K562 (cell line): ENCODE results near the gene RHOT1. TPM values are rescaled to one million over a fixed set of nuclear protein-coding genes. Genes with fewer than 3 reads are reported as not detected.

Experiments used
- ATAC-seq: fragments of 200-7000 bp; cut with Tn5 transposase; 3 replicates; pipeline ENCODE4 v1.9.1; 2020; ENCODE audit warnings: moderate library complexity
- BruUV-seq: library from RNA; stranded (reverse); fragments of 400-500 nt; replicated peaks from 2 replicates; lab custom pipeline; 2021; lab: Mats Ljungman, UMichigan
- CTCF ChIA-PET: fragments of 300-600 bp; formaldehyde crosslinking; extraction: SDS; loops from one replicate; lab custom pipeline; 2021; ENCODE audit warnings: low intra/inter-chr PET ratio; lab: Yijun Ruan, JAX
- POLR2A ChIA-PET: fragments of 300-600, 350-650 bp; sonication (Branson Sonifier 250); formaldehyde crosslinking; extraction: SDS; loops from one replicate; lab custom pipeline; 2021; ENCODE audit warnings: antibody characterized with exemption, inconsistent platforms; lab: Yijun Ruan, JAX
- DNase-seq, 4 experiments: peaks; one replicate each; pipeline versions ENCODE4 v3.0.0 to v3.0.0-alpha.2; 2011 to 2018; ENCODE audit warnings: low spot score in 3 of 4, mixed read lengths in 3 of 4; ENCODE audit errors: extremely low read depth in 1 of 4
- FAIRE-seq: peaks from 2 replicates; lab custom pipeline; 2011; peaks lifted over from hg19 to GRCh38; lab: Jason Lieb, UNC
- H2AFZ ChIP-seq: 2 replicates; pipeline ENCODE4 v1.6.0; 2011; ENCODE audit warnings: low read depth, low read length, control low read depth, inconsistent platforms
- H3K27ac ChIP-seq: fragments of 200-600 bp; 3 replicates; pipeline ENCODE4 v1.8.0; 2011; ENCODE audit warnings: low read depth, mild to moderate bottlenecking, control low read depth, inconsistent platforms, low read length, moderate library complexity, mixed read lengths; ENCODE audit errors: extremely low read depth
- H3K27me3 ChIP-seq, 2 experiments: fragments of 300-600 bp in 1 of 2; 2 replicates in 1 of 2; 3 replicates in 1 of 2; pipeline versions ENCODE4 v1.6.0 to v1.8.0; 2011; ENCODE audit warnings: inconsistent platforms in 2 of 2, low read length in 2 of 2, mild to moderate bottlenecking in 1 of 2, mixed read lengths in 1 of 2, moderate library complexity in 1 of 2; ENCODE audit not compliant: control insufficient read depth in 2 of 2, insufficient read depth in 2 of 2
- H3K36me3 ChIP-seq: fragments of 300-600 bp; 3 replicates; pipeline ENCODE4 v1.8.0; 2011; ENCODE audit warnings: mild to moderate bottlenecking, low read length, inconsistent platforms; ENCODE audit not compliant: control insufficient read depth, insufficient read depth
- H3K4me1 ChIP-seq, 2 experiments: fragments of 200-600 bp in 1 of 2; replicated peaks in 1 of 2; 2 replicates in 1 of 2; 3 replicates in 1 of 2; pipeline versions ENCODE4 v1.5.1 to v1.8.0; 2011; ENCODE audit warnings: inconsistent platforms in 2 of 2, low read length in 2 of 2, mild to moderate bottlenecking in 1 of 2, mixed read lengths in 1 of 2, moderate library complexity in 1 of 2; ENCODE audit not compliant: control insufficient read depth in 2 of 2, insufficient read depth in 2 of 2
- H3K4me2 ChIP-seq: 2 replicates; pipeline ENCODE4 v1.6.1; 2011; ENCODE audit warnings: low read length, control low read depth, inconsistent platforms, mixed read lengths; ENCODE audit not compliant: insufficient read depth
- H3K4me3 ChIP-seq: fragments of 200-600 bp; sonication (generic), shearing (Covaris generic); 2 replicates; pipeline ENCODE4 v1.5.1; 2016; ENCODE audit warnings: control low read depth, inconsistent platforms
- H3K79me2 ChIP-seq: fragments of 200-600 bp; 3 replicates; pipeline ENCODE4 v1.8.0; 2011; ENCODE audit warnings: low read length, inconsistent platforms; ENCODE audit not compliant: control insufficient read depth, insufficient read depth
- H3K9ac ChIP-seq, 2 experiments: 2 replicates each; pipeline versions ENCODE4 v1.6.0 to v1.6.1; 2011; ENCODE audit warnings: low read depth in 2 of 2, low read length in 2 of 2, control low read depth in 1 of 2, inconsistent platforms in 1 of 2, mild to moderate bottlenecking in 1 of 2, mixed read lengths in 1 of 2; ENCODE audit not compliant: insufficient read depth in 1 of 2
- H3K9me1 ChIP-seq: one replicate; pipeline ENCODE4 v1.6.0; 2011; ENCODE audit warnings: inconsistent platforms, mild to moderate bottlenecking, low read length, moderate library complexity; ENCODE audit not compliant: control insufficient read depth, insufficient read depth
- H3K9me3 ChIP-seq: replicated peaks from 2 replicates; pipeline ENCODE4 v1.5.1; 2011; ENCODE audit warnings: low read depth, low read length, inconsistent platforms; ENCODE audit not compliant: control insufficient read depth, insufficient read depth
- H4K20me1 ChIP-seq: replicated peaks from 2 replicates; pipeline ENCODE4 v1.6.1; 2011; ENCODE audit warnings: low read length, inconsistent platforms, mixed read lengths; ENCODE audit not compliant: control insufficient read depth, insufficient read depth
- CHD4 ChIP-seq: fragments of 200-600 bp; sonication (generic); IDR thresholded peaks from 3 replicates; pipeline ENCODE4 v1.6.1; 2012; ENCODE audit warnings: low read depth, mild to moderate bottlenecking, mixed read lengths, low read length, inconsistent platforms; ENCODE audit not compliant: insufficient read depth, insufficient replicate concordance, poor library complexity, severe bottlenecking
- DACH1 ChIP-seq: fragments of 450-650 bp; IDR thresholded peaks from 2 replicates; pipeline ENCODE4 v1.6.1; 2018; ENCODE audit not compliant: partially characterized antibody
- DIDO1 ChIP-seq: fragments of 450-650 bp; IDR thresholded peaks from 2 replicates; pipeline ENCODE4 v1.6.1; 2016; ENCODE audit warnings: low read depth, missing biosample characterization, missing genetic modification characterization
- FOXA1 ChIP-seq: fragments of 450-650 bp; IDR thresholded peaks from 2 replicates; pipeline ENCODE4 v1.6.1; 2016; ENCODE audit warnings: mild to moderate bottlenecking, borderline replicate concordance
- FOXM1 ChIP-seq, 2 experiments: fragments of 450-650 bp in 1 of 2; sonication (generic) in 1 of 2; formaldehyde crosslinking in 1 of 2; IDR thresholded peaks; 2 replicates each; pipeline versions ENCODE4 v1.6.1 to v1.9.0; 2017 to 2022; ENCODE audit warnings: low read depth in 2 of 2, mild to moderate bottlenecking in 2 of 2, missing genetic modification reagents in 1 of 2, moderate library complexity in 1 of 2
- MBD2 ChIP-seq: sonication (generic); IDR thresholded peaks from 2 replicates; pipeline ENCODE4 v1.6.1; 2016; ENCODE audit warnings: low read depth, borderline replicate concordance
- YY1 ChIP-seq, 3 experiments: IDR thresholded peaks; 2 replicates each; pipeline ENCODE4 v1.6.1; 2011; ENCODE audit warnings: low read length in 2 of 3, mild to moderate bottlenecking in 2 of 3, moderate library complexity in 2 of 3, borderline replicate concordance in 1 of 3, control low read depth in 1 of 3, low read depth in 1 of 3; ENCODE audit not compliant: insufficient read depth in 3 of 3, insufficient replicate concordance in 2 of 3, control insufficient read depth in 1 of 3, insufficient read length in 1 of 3; ENCODE audit errors: extremely low read depth in 1 of 3
- ZNF175 ChIP-seq: fragments of 200-800 bp; sonication (Bioruptor generic); IDR thresholded peaks from 2 replicates; pipeline ENCODE4 v1.6.1; 2016; ENCODE audit warnings: low read depth, mild to moderate bottlenecking, missing genetic modification characterization, missing compliant biosample characterization
- ZNF354B ChIP-seq: fragments of 250-450 bp; sonication (Bioruptor Pico); IDR thresholded peaks from 2 replicates; pipeline ENCODE4 v1.4.0; 2020
- ZNF668 ChIP-seq: fragments of 250-450 bp; sonication (Bioruptor Pico); IDR thresholded peaks from 2 replicates; pipeline ENCODE4 v1.8.0; 2022; ENCODE audit warnings: mild to moderate bottlenecking, inconsistent platforms
- ZNF764 ChIP-seq: fragments of 250-450 bp; sonication (Bioruptor Pico); IDR thresholded peaks from 2 replicates; pipeline ENCODE4 v1.4.0; 2020; ENCODE audit warnings: low read depth, mild to moderate bottlenecking, moderate library complexity
- WGBS: fragments of 100-300 bp; shearing (Covaris generic); methylation state at CpG from one replicate; pipeline ENCODE4 v1.1.6; 2016; ENCODE audit warnings: low coverage, mixed read lengths; ENCODE audit not compliant: insufficient coverage; ENCODE audit errors: missing lambda C conversion rate; 5-methylcytosine and 5-hydroxymethylcytosine counted together
- in situ Hi-C: fragments of 300-500 bp; cut with MboI; formaldehyde crosslinking; loops from 4 replicates; pipeline ENCODE4 v1.15.0; 2018; ENCODE audit warnings: inconsistent platforms, mixed read lengths
- intact Hi-C: fragments of 100-400 bp; cut with micrococcal nuclease; formaldehyde crosslinking; loops from 2 replicates; pipeline ENCODE4 v1.14.2; 2022
- polyA plus RNA-seq, 8 experiments: library from polyadenylated mRNA; depleted of rRNA in 4 of 8; stranded (reverse) in 5 of 8; unstranded in 3 of 8; fragments of >200 nt; fragmentation: Nextera tagmentation in 2 of 8; fragmentation: Illumina TruSeq in 1 of 8; extraction: Ambion mirVana in 2 of 8; extraction: Trizol in 1 of 8; gene quantifications; 2 replicates each; pipeline versions ENCODE4 v1.2.1 to v1.2.3, GENCODE V29; 2011 to 2014; ENCODE audit warnings: inconsistent platforms in 1 of 8, missing spikeins in 1 of 8
- total RNA-seq, 7 experiments: library from RNA; depleted of rRNA in 6 of 7; stranded (reverse); fragments of >200 nt in 6 of 7; fragmentation: Illumina TruSeq in 2 of 7; extraction: Trizol in 2 of 7; gene quantifications; 2 replicates each; pipeline versions ENCODE4 v1.2.1 to v1.2.3, GENCODE V29; 2011 to 2021; ENCODE audit warnings: low replicate concordance in 1 of 7
- TF ChIP-seq, protein P1 (sequence below): IDR thresholded peaks from 3 replicates; pipeline ENCODE4 v1.6.1; 2011; ENCODE audit warnings: borderline replicate concordance, mild to moderate bottlenecking, moderate library complexity; ENCODE audit not compliant: insufficient read length; ENCODE audit errors: extremely low read depth
- TF ChIP-seq, protein P2 (sequence below): fragments of 250-450 bp; sonication (Bioruptor Pico); IDR thresholded peaks from 2 replicates; pipeline ENCODE4 v1.4.0; 2020
- TF ChIP-seq, protein P3 (sequence below), 2 experiments: fragments of 450-650 bp in 1 of 2; sonication (generic) in 1 of 2; formaldehyde crosslinking in 1 of 2; IDR thresholded peaks in 1 of 2; conservative IDR thresholded peaks in 1 of 2; 2 replicates each; pipeline versions ENCODE4 v1.6.1 to v1.8.1; 2016 to 2023; ENCODE audit warnings: mild to moderate bottlenecking in 2 of 2, moderate library complexity in 2 of 2, inconsistent platforms in 1 of 2, missing genetic modification reagents in 1 of 2
- TF ChIP-seq, protein P4 (sequence below): sonication (generic); formaldehyde crosslinking; IDR thresholded peaks from 2 replicates; pipeline ENCODE4 v1.8.0; 2022; ENCODE audit warnings: mild to moderate bottlenecking, missing genetic modification reagents

Gene RHOT1
- total and polyA plus RNA-seq, 9 of the 15 experiments (the other 6 are each of a cell fraction or from before 2014, with no cell fraction given): 23.0 to 101 (median 32.2) TPM

DNA sequence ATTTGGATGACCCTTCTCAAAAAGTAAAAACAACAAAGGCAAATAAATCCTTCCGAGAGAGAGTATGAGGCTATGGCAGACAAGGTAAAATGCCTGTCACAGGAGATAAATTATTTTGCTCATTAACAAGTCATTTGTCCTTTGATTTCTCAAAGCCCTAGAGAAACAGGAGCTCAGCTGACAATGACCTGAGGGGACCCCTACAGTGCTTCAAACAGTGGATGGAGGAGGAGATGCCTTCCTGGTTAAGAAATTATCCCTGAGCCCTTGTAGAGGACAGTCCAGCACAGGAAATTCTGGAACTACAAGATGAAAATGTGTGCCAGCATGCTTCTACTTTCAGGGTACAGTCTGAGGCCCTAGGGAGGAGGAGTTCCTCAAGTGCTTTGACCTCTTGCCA is 99.3 kb downstream of the RHOT1 start:
- ATAC-seq: no peak
- Histone ChIP-seq H3K9ac (no peak overlapping the region), H4K20me1 (no peaks in the 10 kb centered on the region), H3K4me1 (no peaks in the 10 kb centered on the region; a peak in 1 of 5 replicates), H3K27me3 (no peaks in the 10 kb centered on the region), H3K4me2 (no peak overlapping the region), H3K36me3 (no peaks in the 10 kb centered on the region; the same call in 2 of the 3 replicates), H3K27ac (no peak overlapping the region), H3K9me3 (peaks cover 5% of the 10 kb centered on the region; the same call in 1 of the 2 replicates), H3K4me3 (no peak overlapping the region), H3K79me2 (no peaks in the 10 kb centered on the region), H3K9me1 (no peaks in the 10 kb centered on the region), H2AFZ (no peak overlapping the region)
- POLR2A ChIA-PET: interaction anchor here (0.6 to 2.6 kb wide), 3 partner anchors 11 to 676 kb away, joined by 3 to 10 read pairs (median 4); no protein-coding TSS in a partner anchor
- intact Hi-C loops: no loop called here
- no TSS peak for BruUV-seq
- WGBS: 47% methylated on average over 1 of the region's 1 CpG
- no peak for DNase-seq
- no peak for FAIRE-seq
- CTCF ChIA-PET: no interaction called here
- in situ Hi-C loops: no loop called here
- TF ChIP-seq ZNF668 (CRISPR knock-in tag) (no peak), DIDO1 (tag) (no peak), DACH1 (no peak), YY1 (IDR thresholded peaks at IDR 0.05; ENCODE audit: borderline replicate concordance in 1 of 3, control insufficient read depth in 1 of 3, extremely low read depth in 1 of 3, insufficient read depth in 3 of 3, insufficient read length in 1 of 3, insufficient replicate concordance in 2 of 3, low read depth in 1 of 3, low read length in 2 of 3) (no peak), FOXM1 (IDR thresholded peaks at IDR 0.05; ENCODE audit: low read depth) (no peak), FOXM1 (CRISPR knock-in tag; IDR thresholded peaks at IDR 0.05; ENCODE audit: low read depth) (no peak), MBD2 (no peak), ZNF354B (CRISPR knock-in tag) (no peak), ZNF175 (CRISPR knock-in tag) (no peak), ZNF764 (no peak), FOXA1 (no peak), CHD4 (no peak)
- TF ChIP-seq, protein P1, sequence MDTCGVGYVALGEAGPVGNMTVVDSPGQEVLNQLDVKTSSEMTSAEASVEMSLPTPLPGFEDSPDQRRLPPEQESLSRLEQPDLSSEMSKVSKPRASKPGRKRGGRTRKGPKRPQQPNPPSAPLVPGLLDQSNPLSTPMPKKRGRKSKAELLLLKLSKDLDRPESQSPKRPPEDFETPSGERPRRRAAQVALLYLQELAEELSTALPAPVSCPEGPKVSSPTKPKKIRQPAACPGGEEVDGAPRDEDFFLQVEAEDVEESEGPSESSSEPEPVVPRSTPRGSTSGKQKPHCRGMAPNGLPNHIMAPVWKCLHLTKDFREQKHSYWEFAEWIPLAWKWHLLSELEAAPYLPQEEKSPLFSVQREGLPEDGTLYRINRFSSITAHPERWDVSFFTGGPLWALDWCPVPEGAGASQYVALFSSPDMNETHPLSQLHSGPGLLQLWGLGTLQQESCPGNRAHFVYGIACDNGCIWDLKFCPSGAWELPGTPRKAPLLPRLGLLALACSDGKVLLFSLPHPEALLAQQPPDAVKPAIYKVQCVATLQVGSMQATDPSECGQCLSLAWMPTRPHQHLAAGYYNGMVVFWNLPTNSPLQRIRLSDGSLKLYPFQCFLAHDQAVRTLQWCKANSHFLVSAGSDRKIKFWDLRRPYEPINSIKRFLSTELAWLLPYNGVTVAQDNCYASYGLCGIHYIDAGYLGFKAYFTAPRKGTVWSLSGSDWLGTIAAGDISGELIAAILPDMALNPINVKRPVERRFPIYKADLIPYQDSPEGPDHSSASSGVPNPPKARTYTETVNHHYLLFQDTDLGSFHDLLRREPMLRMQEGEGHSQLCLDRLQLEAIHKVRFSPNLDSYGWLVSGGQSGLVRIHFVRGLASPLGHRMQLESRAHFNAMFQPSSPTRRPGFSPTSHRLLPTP: no peak
- TF ChIP-seq, protein P2, sequence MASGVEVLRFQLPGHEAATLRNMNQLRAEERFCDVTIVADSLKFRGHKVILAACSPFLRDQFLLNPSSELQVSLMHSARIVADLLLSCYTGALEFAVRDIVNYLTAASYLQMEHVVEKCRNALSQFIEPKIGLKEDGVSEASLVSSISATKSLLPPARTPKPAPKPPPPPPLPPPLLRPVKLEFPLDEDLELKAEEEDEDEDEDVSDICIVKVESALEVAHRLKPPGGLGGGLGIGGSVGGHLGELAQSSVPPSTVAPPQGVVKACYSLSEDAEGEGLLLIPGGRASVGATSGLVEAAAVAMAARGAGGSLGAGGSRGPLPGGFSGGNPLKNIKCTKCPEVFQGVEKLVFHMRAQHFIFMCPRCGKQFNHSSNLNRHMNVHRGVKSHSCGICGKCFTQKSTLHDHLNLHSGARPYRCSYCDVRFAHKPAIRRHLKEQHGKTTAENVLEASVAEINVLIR (CRISPR knock-in tag): no peak
- TF ChIP-seq, protein P3, sequence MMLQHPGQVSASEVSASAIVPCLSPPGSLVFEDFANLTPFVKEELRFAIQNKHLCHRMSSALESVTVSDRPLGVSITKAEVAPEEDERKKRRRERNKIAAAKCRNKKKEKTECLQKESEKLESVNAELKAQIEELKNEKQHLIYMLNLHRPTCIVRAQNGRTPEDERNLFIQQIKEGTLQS (IDR thresholded peaks at IDR 0.05): no peak
- TF ChIP-seq, protein P3 (CRISPR knock-in tag; conservative IDR thresholded peaks at IDR 0.05): no peak
- TF ChIP-seq, protein P4, sequence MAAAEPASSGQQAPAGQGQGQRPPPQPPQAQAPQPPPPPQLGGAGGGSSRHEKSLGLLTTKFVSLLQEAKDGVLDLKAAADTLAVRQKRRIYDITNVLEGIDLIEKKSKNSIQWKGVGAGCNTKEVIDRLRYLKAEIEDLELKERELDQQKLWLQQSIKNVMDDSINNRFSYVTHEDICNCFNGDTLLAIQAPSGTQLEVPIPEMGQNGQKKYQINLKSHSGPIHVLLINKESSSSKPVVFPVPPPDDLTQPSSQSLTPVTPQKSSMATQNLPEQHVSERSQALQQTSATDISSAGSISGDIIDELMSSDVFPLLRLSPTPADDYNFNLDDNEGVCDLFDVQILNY (CRISPR knock-in tag): no peak
